Right lobe of liver (tissue), 4 donors: ENCODE results near the gene ICAM3.

Experiments
- CTCF ChIP-seq, 4 donors: fragments of 200-600 bp in 3 of 4; fragments of 450-650 bp in 1 of 4; IDR thresholded peaks; one replicate each; pipeline versions ENCODE4 v1.5.1 to v1.8.0; 2016 to 2022; ENCODE audit warnings: antibody characterized with exemption in 4 of 4, mild to moderate bottlenecking in 2 of 4
- POLR2A ChIP-seq: fragments of 450-650 bp; IDR thresholded peaks from one replicate; pipeline ENCODE4 v1.6.1; 2017; ENCODE audit warnings: antibody characterized with exemption, mild to moderate bottlenecking
- donor health status: DM: no; HTN: no; CAD: no.
- donor health status: DM: no; HTN: no; CAD: no.
- donor health status: DM: no; HTN: yes; CAD: no.

GRCh38 chr19:10290876-10291553 lies 48.4 kb downstream of the ICAM3 start:
- TF ChIP-seq POLR2A, result peak; percentile 10
- TF ChIP-seq CTCF (IDR thresholded peaks at IDR 0.05), result no peak
